Stimulated activated CD4-positive, alpha-beta T cell treated with anti-CD3 and anti-CD28 coated beads, Interleukin-12 subunit alpha, Interleukin-12 subunit beta, amount 100 ng/mL, for 24 hours (primary cell): ENCODE results near the gene CLCN1.
"Not testable (repeated sequence)": the region's sequence is repeated elsewhere in the genome, so short reads cannot be mapped to it uniquely, and the experiment has no call there.

Experiments
- DNase-seq, 2 experiments: peaks; one replicate each; pipeline ENCODE4 v3.0.0-alpha.2; 2020; ENCODE audit warnings: low read depth in 2 of 2

Gene CLCN1

GRCh38 chr7:143315776-143316175 is at the start of gene CLCN1:
TSS of gene CLCN1 (plus strand) at chr7:143316111. CDS start at chr7:143316213, 102 bp downstream.
- DNase-seq = no peak

GRCh38 chr7:143269251-143269650 is 46.7 kb upstream of the CLCN1 start:
- no peak for DNase-seq

- no peak for DNase-seq
Observed at GRCh38 chr7:143271240-143271639, 44.7 kb upstream of the CLCN1 start.

GRCh38 chr7:143272871-143273270 is 43.0 kb upstream of the CLCN1 start:
- no peak for DNase-seq

- DNase-seq = no peak
Observed at GRCh38 chr7:143279186-143280098, 36.5 kb upstream of the CLCN1 start.

- no peak for DNase-seq
Observed at GRCh38 chr7:143280160-143280559, 35.8 kb upstream of the CLCN1 start.

- no peak for DNase-seq
Observed at GRCh38 chr7:143280566-143280965, 35.3 kb upstream of the CLCN1 start.

- no peak for DNase-seq
Observed at GRCh38 chr7:143281529-143281928, 34.4 kb upstream of the CLCN1 start.

GRCh38 chr7:143282124-143282523 is 33.8 kb upstream of the CLCN1 start:
- no peak for DNase-seq

GRCh38 chr7:143283381-143283780 is 32.5 kb upstream of the CLCN1 start:
- DNase-seq = no peak

- no peak for DNase-seq
Observed at GRCh38 chr7:143284591-143285469, 31.1 kb upstream of the CLCN1 start, which contains the start of gene TMEM139. TSS of gene TMEM139 (plus strand) at chr7:143284958. CDS start at chr7:143285958, 1,000 bp downstream.

- DNase-seq = no peak
Observed at GRCh38 chr7:143285470-143285778, 30.5 kb upstream of the CLCN1 start.

GRCh38 chr7:143285806-143286521 is 29.9 kb upstream of the CLCN1 start:
- no peak for DNase-seq

GRCh38 chr7:143286522-143286890 is 29.4 kb upstream of the CLCN1 start:
- no peak for DNase-seq

- DNase-seq = no peak
Observed at GRCh38 chr7:143287339-143287934, 28.5 kb upstream of the CLCN1 start.

- peak; percentile 97 to 99 for DNase-seq
Observed at GRCh38 chr7:143287935-143288826, 27.7 kb upstream of the CLCN1 start, which contains the start of gene CASP2. TSS of gene CASP2 (plus strand) at chr7:143288351. CDS start at chr7:143288456, 105 bp downstream.

- no peak for DNase-seq
Observed at GRCh38 chr7:143288836-143289235, 27.1 kb upstream of the CLCN1 start.

GRCh38 chr7:143289421-143289820 is 26.5 kb upstream of the CLCN1 start:
- no peak for DNase-seq

GRCh38 chr7:143289888-143290287 is 26.0 kb upstream of the CLCN1 start:
- not testable (repeated sequence) for DNase-seq

- DNase-seq = no peak
Observed at GRCh38 chr7:143290293-143290692, 25.6 kb upstream of the CLCN1 start.
